ENCODE results near the gene TGFBR3L.
"Not testable (repeated sequence)": the region's sequence is repeated elsewhere in the genome, so short reads cannot be mapped to it uniquely, and the experiment has no call there.

The TGFBR3L gene

DNA sequence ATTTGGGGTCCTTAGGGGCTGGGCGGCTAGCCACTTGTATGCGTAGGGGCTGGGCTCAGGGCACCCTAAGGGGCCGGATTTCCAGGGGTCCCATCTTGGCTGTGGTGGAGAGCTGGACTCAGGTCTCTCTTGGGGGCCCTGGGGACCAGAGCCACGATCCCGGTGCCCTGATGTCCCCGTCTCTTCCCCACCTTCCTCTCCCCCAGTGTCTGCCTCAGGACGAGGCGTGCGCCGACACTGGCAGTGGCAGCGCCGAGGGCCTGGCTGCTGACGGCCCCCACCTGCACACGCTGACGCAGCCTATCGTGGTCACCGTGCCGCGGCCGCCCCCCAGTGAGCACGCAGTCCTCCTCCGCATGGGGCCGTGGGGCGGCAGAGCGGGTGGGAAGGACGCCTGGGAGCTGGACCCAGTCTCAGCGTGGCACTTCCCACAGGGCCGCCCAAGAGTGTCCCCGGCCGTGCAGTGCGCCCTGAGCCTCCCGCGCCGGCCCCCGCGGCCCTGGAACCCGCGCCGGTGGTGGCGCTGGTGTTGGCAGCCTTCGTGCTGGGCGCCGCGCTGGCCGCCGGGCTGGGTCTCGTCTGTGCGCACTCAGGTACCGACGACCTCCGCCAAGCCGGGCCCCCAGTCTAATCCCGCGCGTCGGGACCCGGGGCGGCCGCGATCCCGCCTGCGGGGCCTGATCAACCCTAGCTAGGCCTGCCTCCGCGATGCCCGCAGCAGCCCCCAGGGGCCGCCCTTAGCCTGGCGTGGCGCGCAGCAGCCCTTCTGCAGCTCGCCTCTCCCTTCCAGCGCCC is 2.8 kb downstream of the TGFBR3L start:
- DNase-seq (ENCODE audit: low read depth): peak; percentile 36

GRCh38 chr19:7918062-7918614 is 3.5 kb downstream of the TGFBR3L start:
- DNase-seq (ENCODE audit: low read depth): not testable (repeated sequence)

GRCh38 chr19:7918615-7919421 is 4.2 kb downstream of the TGFBR3L start:
- DNase-seq (ENCODE audit: low read depth): no peak

GRCh38 chr19:7919610-7920518 is 5.2 kb downstream of the TGFBR3L start, which contains the start of gene SNAPC2:
Gene SNAPC2, plus strand, starts transcription at chr19:7920338. Its CDS starts 29 bp downstream, at chr19:7920367.
- DNase-seq (ENCODE audit: low read depth): peak; percentile 89

GRCh38 chr19:7920519-7921301 is 6.1 kb downstream of the TGFBR3L start:
- peak; percentile 100 for DNase-seq (ENCODE audit: low read depth)

DNA sequence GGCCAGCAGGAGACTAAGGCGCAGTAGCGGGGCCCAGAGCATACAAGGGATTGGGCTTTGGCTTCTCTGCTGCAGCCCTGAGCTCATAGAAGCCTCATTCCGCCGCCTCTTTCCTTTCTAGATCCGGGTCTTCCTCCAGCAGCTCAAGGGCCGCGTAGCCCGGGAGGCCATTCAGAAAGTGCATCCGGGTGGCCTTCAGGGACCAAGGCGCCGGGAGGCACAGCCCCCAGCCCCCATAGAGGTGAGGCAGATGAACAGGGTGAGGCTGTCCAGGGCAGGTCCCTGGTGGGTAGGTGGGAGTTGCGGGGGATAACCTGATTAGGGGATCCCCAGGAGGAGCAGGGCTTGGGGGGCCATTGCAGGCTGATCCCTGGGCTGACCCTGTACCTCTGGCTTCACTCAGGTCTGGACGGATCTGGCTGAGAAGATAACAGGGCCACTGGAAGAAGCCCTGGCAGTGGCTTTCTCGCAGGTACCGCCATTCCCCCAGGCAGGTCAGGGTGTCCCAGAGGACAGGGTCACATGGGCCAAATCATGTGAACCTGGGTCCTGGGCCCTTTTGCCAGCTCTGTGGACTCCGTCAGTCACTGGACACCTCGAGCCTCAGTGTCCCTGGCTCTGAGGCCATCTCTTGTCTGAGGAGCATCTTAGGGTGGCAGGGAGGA is 6.8 kb downstream of the TGFBR3L start:
- no peak for DNase-seq (ENCODE audit: low read depth)

DNA sequence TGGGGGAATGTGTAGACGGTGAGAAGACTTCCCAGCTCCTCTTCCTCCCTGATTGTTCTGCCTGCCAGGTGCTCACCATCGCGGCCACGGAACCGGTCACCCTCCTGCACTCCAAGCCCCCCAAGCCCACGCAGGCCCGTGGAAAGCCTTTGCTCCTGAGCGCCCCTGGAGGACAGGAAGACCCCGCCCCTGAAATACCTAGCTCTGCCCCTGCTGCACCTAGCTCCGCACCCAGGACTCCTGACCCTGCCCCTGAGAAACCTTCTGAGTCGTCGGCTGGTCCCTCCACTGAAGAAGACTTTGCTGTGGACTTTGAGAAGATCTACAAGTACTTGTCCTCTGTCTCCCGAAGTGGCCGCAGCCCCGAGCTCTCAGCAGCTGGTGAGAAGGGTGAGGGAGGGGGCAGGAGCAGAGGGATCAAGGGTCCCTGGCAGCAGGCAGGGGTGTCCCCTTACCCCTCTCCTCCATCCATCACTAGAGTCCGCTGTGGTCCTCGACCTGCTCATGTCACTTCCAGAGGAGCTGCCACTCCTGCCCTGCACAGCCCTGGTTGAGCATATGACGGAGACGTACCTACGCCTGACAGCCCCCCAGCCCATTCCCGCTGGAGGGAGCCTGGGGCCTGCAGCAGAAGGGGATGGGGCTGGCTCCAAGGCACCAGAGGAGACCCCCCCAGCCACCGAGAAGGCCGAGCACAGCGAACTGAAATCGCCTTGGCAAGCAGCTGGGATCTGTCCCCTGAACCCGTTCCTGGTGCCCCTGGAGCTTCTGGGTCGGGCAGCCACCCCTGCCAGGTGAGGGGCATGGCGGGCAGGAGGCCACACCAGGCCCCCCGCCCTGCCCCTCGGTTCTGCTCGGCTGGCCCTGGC is 7.6 kb downstream of the TGFBR3L start:
- DNase-seq (ENCODE audit: low read depth): no peak

GRCh38 chr19:7922836-7923195 is 8.2 kb downstream of the TGFBR3L start:
- no peak for DNase-seq (ENCODE audit: low read depth)

GRCh38 chr19:7923295-7924191 is 8.9 kb downstream of the TGFBR3L start:
- DNase-seq (ENCODE audit: low read depth): no peak

- DNase-seq (ENCODE audit: low read depth): no peak
These were observed 9.6 kb downstream of the TGFBR3L start for GRCh38 chr19:7924241-7924640.

DNA sequence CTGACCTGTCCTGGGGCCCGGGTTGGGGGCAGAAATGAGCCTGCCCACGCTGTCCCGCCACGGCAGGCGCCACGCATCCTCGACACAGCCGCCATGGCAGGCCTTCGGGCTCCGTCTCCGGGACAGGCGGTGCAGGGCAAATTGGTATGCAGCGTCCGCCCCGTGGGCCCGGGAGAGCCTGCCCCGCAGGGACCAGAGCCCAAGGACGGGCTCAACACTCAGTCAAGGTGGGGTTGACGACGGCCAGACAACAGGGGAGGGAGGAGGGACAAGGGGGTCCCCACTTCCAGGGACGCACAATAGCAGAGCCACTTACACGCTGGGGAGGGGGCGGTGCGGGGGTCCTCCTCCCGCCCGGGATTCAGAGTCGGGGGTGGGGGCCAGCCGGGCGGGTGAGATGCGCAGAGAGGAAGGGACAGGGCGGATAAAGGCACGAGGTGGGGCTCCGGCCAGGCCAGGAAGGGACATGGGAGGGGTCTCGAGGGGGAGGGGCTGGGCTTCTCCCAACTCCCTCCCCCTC is 10.1 kb downstream of the TGFBR3L start:
- DNase-seq (ENCODE audit: low read depth): no peak

- peak; percentile 46 for DNase-seq (ENCODE audit: low read depth)
These were observed 10.7 kb downstream of the TGFBR3L start for GRCh38 chr19:7925171-7925851.

GRCh38 chr19:7926021-7926726 is 11.5 kb downstream of the TGFBR3L start, which contains the start of gene CTXN1:
Gene CTXN1, minus strand, starts transcription at chr19:7926135. Its CDS starts 597 bp downstream, at chr19:7925538.
- peak; percentile 61 for DNase-seq (ENCODE audit: low read depth)

DNA sequence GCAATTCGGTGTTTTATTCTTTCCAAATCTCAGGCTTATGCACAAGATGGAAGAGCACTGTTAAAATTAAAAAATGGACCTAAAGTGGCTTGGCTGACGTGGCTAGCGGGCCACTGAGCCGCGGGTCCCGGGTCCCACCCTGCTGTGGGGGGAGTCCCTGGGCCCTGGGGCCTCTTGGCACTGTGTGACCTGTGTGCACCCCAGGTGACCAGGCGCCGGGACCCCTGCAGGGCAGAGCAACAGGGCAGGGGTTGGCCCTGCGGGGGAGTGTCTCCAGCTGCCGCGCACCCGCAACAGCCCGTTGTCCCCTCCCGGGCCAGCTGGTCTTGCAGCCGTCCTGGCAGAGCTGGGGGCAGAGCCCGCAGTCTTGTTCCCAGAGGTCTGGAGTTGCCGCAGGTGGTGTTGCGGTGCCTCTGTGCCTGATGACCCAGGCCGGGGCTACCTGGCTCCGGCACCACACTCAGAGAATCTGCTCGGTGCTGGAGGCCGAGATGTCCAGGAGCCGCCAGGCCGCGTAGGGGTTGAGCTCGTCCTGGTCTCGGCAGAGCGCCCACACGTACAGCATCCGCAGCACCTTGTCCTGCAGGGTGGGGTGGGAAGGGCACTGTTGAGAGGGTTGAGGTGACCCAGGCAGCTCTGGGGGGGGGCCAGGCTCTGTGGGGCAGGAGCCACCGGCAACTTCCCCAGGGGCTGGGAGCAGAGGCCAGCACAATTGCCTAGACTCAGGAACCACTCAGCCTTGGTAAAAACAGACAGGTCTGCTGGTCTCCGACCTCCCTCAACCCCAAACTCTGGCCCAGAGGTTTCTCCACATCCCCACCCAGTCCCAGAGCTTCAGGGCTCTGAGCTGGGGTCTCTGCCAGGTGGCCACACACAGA is 12.3 kb downstream of the TGFBR3L start:
- DNase-seq (ENCODE audit: low read depth): no peak

- DNase-seq (ENCODE audit: low read depth): no peak
These were observed 13.1 kb downstream of the TGFBR3L start for GRCh38 chr19:7927605-7928333.
